Brain microvascular endothelial cell (primary cell): Measurements from ENCODE around the gene HS1BP3.

Source experiments
- DNase-seq: peaks from one replicate; pipeline ENCODE4 v3.0.0-alpha.2; 2020
- H3K27ac ChIP-seq: fragments of 250-450 bp; sonication (Bioruptor Pico); 2 replicates; pipeline ENCODE4 v1.5.1; 2020; ENCODE audit warnings: mild to moderate bottlenecking, moderate library complexity
- H3K27me3 ChIP-seq: fragments of 250-450 bp; sonication (Bioruptor Pico); replicated peaks from 2 replicates; pipeline ENCODE4 v1.5.1; 2020; ENCODE audit warnings: mild to moderate bottlenecking
- H3K36me3 ChIP-seq: fragments of 250-450 bp; sonication (Bioruptor Pico); replicated peaks from 2 replicates; pipeline ENCODE4 v1.5.1; 2020; ENCODE audit warnings: mild to moderate bottlenecking
- H3K4me3 ChIP-seq: 2 replicates; pipeline ENCODE4 v1.5.1; 2011; ENCODE audit warnings: low read depth, mild to moderate bottlenecking, control low read depth, low read length, moderate library complexity
- in situ Hi-C: cut with HindIII; loops from 2 replicates; pipeline ENCODE4 v1.10.0; 2017; ENCODE audit warnings: low sequenced_read_pairs, low pct_ligation_motif_present
- TF ChIP-seq, protein P1 (sequence below): IDR thresholded peaks from 2 replicates; pipeline ENCODE4 v1.5.1; 2011; ENCODE audit warnings: low read depth, mild to moderate bottlenecking, moderate library complexity, low read length, control low read depth, inconsistent platforms; ENCODE audit errors: missing control alignments

HS1BP3 gene

GRCh38 chr2:20676353-20677215 is 25.7 kb upstream of the HS1BP3 start:
- peaks cover 6% of the 10 kb centered on the region for H3K27me3 ChIP-seq
- no peaks in the 10 kb centered on the region for H3K36me3 ChIP-seq
- no peak overlapping the region for H3K4me3 ChIP-seq
- TF ChIP-seq, protein P1, sequence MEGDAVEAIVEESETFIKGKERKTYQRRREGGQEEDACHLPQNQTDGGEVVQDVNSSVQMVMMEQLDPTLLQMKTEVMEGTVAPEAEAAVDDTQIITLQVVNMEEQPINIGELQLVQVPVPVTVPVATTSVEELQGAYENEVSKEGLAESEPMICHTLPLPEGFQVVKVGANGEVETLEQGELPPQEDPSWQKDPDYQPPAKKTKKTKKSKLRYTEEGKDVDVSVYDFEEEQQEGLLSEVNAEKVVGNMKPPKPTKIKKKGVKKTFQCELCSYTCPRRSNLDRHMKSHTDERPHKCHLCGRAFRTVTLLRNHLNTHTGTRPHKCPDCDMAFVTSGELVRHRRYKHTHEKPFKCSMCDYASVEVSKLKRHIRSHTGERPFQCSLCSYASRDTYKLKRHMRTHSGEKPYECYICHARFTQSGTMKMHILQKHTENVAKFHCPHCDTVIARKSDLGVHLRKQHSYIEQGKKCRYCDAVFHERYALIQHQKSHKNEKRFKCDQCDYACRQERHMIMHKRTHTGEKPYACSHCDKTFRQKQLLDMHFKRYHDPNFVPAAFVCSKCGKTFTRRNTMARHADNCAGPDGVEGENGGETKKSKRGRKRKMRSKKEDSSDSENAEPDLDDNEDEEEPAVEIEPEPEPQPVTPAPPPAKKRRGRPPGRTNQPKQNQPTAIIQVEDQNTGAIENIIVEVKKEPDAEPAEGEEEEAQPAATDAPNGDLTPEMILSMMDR, result no peak
- in situ Hi-C loops, result loop anchor here (25.0 kb wide), 1 partner anchor 286 kb away; no protein-coding TSS in a partner anchor
- H3K27ac ChIP-seq, result no peak overlapping the region
- no peak for DNase-seq

DNA sequence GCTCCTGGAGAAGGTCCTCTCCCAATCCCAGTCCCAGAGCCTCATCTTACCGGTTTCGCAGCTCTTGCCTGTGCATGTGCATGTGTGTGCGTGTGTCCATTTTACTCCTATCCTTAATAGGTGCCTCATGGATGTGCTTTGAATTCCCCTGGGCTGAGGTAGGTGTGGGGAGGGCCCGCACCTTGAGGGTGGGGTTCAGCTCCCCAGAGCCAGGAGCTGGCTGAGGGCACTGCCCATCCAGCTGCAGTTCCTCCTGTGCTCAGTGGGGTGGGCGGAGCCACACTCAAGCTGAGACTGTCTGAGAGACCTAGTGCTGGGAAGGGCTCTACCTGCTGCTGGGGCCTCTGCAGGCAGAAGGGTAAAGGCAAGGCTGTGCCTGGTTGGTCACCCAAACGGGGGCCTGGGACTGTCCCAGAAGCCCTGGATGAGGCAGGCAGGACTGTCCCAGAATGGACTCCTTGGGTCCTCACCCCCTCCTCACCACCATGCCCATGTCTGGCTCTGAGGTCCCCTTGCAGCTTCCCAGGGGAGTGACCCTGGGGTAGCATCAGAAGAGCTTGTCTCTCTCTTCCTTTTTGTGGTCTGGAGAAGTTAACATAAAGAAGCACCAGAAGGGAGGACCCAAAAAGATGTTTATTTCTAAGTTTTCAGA is 24.9 kb upstream of the HS1BP3 start:
- Histone ChIP-seq H3K27me3 (peaks cover 13% of the 10 kb centered on the region), H3K36me3 (no peaks in the 10 kb centered on the region), H3K4me3 (no peak overlapping the region), H3K27ac (no peak overlapping the region)
- in situ Hi-C loops, result loop anchor here (25.0 kb wide), 1 partner anchor 286 kb away; no protein-coding TSS in a partner anchor
- TF ChIP-seq, protein P1, result peak; percentile 7
- DNase-seq, result no peak

DNA sequence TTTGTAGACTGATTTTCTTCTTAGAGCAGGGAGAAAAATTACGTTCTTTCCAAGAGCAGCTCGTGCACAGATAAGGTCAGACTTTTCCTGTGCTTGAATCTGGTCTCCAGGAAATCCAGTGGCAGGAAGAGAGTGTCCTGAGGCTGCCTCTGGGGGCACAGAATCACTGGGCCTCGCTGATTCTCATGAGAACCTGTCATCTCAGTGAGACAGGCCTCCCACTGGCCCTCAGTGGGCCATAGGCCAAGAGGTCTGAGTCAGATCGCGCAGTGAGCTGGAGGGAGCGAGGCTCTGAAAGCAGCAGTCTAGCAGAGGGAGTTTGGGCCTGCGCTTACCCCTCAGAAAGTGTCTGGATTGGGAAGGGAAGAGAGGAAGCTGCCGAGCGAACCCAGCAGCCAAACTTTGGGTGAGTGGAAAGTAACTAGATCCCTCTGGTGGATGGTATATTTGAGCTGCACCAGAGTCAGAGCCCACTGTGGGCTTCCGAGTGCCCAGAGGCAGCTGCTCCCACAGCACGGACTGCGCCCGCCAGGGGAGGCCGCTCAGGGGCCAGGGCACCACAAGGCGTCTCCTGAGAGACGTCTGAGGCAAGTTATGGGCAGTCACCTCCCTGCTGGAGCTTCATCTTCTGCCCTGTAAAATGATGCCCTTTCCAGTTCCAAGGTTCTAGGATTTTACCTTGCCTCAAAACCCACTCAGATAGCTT is 24.2 kb upstream of the HS1BP3 start:
- Histone ChIP-seq H3K27ac (no peak overlapping the region), H3K4me3 (no peak overlapping the region), H3K27me3 (peaks cover 20% of the 10 kb centered on the region), H3K36me3 (no peaks in the 10 kb centered on the region)
- TF ChIP-seq, protein P1, result no peak
- DNase-seq, result peak; percentile 78
- in situ Hi-C loops, result loop anchor here (25.0 kb wide), 1 partner anchor 287 kb away; no protein-coding TSS in a partner anchor

GRCh38 chr2:20674309-20674965 is 23.5 kb upstream of the HS1BP3 start:
- H3K36me3 ChIP-seq, result no peaks in the 10 kb centered on the region
- no peak overlapping the region for H3K4me3 ChIP-seq
- in situ Hi-C loops, result no loop called here
- no peak for DNase-seq
- TF ChIP-seq, protein P1, result no peak
- H3K27me3 ChIP-seq, result peaks cover 27% of the 10 kb centered on the region
- H3K27ac ChIP-seq, result no peak overlapping the region

DNA sequence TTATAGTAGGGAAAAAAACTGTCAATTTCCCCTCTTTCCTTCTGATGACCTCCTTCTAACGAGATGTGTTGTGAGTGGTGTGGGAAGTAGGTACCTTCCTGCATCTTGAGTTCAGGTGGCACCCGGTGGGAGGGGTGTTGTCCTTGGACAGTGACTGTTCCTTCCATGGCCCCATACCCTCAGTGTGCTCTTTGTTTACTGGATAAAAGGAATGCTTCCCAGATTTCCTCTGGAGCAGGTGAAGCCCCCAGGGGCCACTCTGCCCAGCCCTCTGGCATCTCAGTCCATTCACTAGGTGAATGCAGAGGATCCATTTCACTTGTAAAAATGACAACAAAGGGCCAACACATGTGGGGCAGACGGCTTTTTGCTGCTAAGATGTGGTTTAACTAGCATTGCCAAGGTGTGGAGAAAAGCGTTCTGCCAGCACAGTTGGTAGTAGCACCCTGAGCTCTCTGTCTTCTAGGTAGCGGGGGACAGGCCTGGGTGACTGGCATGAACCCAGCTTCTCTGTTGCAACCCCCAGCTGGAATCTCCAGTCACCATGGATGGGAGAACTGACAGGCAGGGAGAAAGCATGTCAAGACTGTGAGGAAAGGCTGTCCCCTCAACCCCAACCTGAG is 22.9 kb upstream of the HS1BP3 start:
- Histone ChIP-seq H3K27ac (no peak overlapping the region), H3K27me3 (peaks cover 29% of the 10 kb centered on the region), H3K4me3 (no peak overlapping the region), H3K36me3 (no peaks in the 10 kb centered on the region)
- TF ChIP-seq, protein P1, result no peak
- in situ Hi-C loops, result no loop called here
- DNase-seq, result no peak
